Uterus (tissue), 4 donors: ENCODE data around the gene PIEZO2. TPM values are rescaled to one million over a fixed set of nuclear protein-coding genes. Genes with fewer than 3 reads are reported as not detected.
"Not testable (repeated sequence)": the region's sequence is repeated elsewhere in the genome, so short reads cannot be mapped to it uniquely, and the experiment has no call there.

ENCODE experiments used
- DNase-seq, 2 donors: peaks; one replicate each; pipeline ENCODE4 v3.0.0-alpha.2; 2019 to 2020
- H3K27ac ChIP-seq, 2 donors: fragments of 200-600 bp; sonication (generic); 1 replicate in 1 of 2; 2 replicates in 1 of 2; pipeline ENCODE4 v1.5.1; 2016 to 2018
- H3K27me3 ChIP-seq, 2 donors: fragments of 200-600 bp; sonication (generic); one replicate each; pipeline ENCODE4 v1.5.1; 2018 to 2019; ENCODE audit warnings: control low read depth in 1 of 2
- H3K36me3 ChIP-seq, 2 donors: fragments of 200-600 bp; sonication (generic); one replicate each; pipeline ENCODE4 v1.5.1; 2019; ENCODE audit warnings: control low read depth in 1 of 2
- H3K4me1 ChIP-seq, 2 donors: fragments of 200-600 bp; sonication (generic); one replicate each; pipeline ENCODE4 v1.5.1; 2018 to 2019; ENCODE audit warnings: control low read depth in 1 of 2
- H3K4me3 ChIP-seq, 2 donors: fragments of 200-600 bp; sonication (generic); 1 replicate in 1 of 2; 2 replicates in 1 of 2; pipeline ENCODE4 v1.5.1; 2018 to 2019; ENCODE audit warnings: mild to moderate bottlenecking in 1 of 2
- H3K9me3 ChIP-seq, 2 donors: fragments of 200-600 bp; sonication (generic); one replicate each; pipeline ENCODE4 v1.5.1; 2019; ENCODE audit warnings: control low read depth in 1 of 2
- CTCF ChIP-seq, 4 experiments: fragments of 200-600 bp in 2 of 4; fragments of 450-650 bp in 2 of 4; sonication (generic) in 2 of 4; IDR thresholded peaks; one replicate each; pipeline ENCODE4 v1.5.1; 2016 to 2019; ENCODE audit warnings: antibody characterized with exemption in 4 of 4, mild to moderate bottlenecking in 2 of 4, moderate library complexity in 1 of 4
- POLR2A ChIP-seq, 2 donors: fragments of 450-650 bp; IDR thresholded peaks; one replicate each; pipeline ENCODE4 v1.6.1; 2016; ENCODE audit warnings: antibody characterized with exemption in 2 of 2, mild to moderate bottlenecking in 1 of 2, moderate library complexity in 1 of 2
- intact Hi-C: fragments of 100-400 bp; cut with DNase I; formaldehyde crosslinking; loops from one replicate; pipeline ENCODE4 v1.15.1; 2023; ENCODE audit warnings: low total_unique reads
- total RNA-seq, 4 donors: library from RNA; depleted of rRNA in 3 of 4; stranded (reverse); fragments of >200 nt in 3 of 4; gene quantifications; one replicate each; pipeline versions ENCODE4 v1.1.0 to v1.2.4, GENCODE V29; 2014 to 2023
- donor health status: DM: yes; HTN: yes; CAD: no.

PIEZO2 gene
- total RNA-seq, 4 donors from 2014 or later: 1.8 to 42.8 (median 5.6) TPM

- Histone ChIP-seq H3K9me3 (no peaks in the 10 kb centered on the region), H3K36me3 (no peaks in the 10 kb centered on the region), H3K27ac (no peak overlapping the region), H3K27me3 (no peaks in the 10 kb centered on the region), H3K4me3 (no peak overlapping the region), H3K4me1 (no peaks in the 10 kb centered on the region)
- DNase-seq: no peak
- intact Hi-C loops: no loop called here
- TF ChIP-seq POLR2A (IDR thresholded peaks at IDR 0.05): no peak
- TF ChIP-seq CTCF (IDR thresholded peaks at IDR 0.05): no peak
Measured at GRCh38 chr18:10660179-10660884, 489.0 kb downstream of the PIEZO2 start.

- Histone ChIP-seq H3K4me3 (no peak overlapping the region), H3K4me1 (no peaks in the 10 kb centered on the region), H3K36me3 (no peaks in the 10 kb centered on the region), H3K27ac (no peak overlapping the region), H3K27me3 (no peaks in the 10 kb centered on the region), H3K9me3 (no peaks in the 10 kb centered on the region)
- DNase-seq: no peak
- TF ChIP-seq POLR2A (IDR thresholded peaks at IDR 0.05) (no peak), CTCF (IDR thresholded peaks at IDR 0.05) (no peak)
- intact Hi-C loops: no loop called here
Measured at GRCh38 chr18:10659594-10659993, 489.8 kb downstream of the PIEZO2 start.

GRCh38 chr18:10659000-10659399 lies 490.4 kb downstream of the PIEZO2 start:
- no peak for DNase-seq
- Histone ChIP-seq H3K4me1 (no peaks in the 10 kb centered on the region), H3K27me3 (no peaks in the 10 kb centered on the region), H3K27ac (no peak overlapping the region), H3K9me3 (no peaks in the 10 kb centered on the region), H3K36me3 (no peaks in the 10 kb centered on the region), H3K4me3 (no peak overlapping the region)
- TF ChIP-seq POLR2A (IDR thresholded peaks at IDR 0.05) (no peak), CTCF (IDR thresholded peaks at IDR 0.05) (no peak)
- intact Hi-C loops: no loop called here

- H3K27me3 ChIP-seq, H3K4me3 ChIP-seq, H3K4me1 ChIP-seq, intact Hi-C loops, H3K36me3 ChIP-seq, H3K27ac ChIP-seq, DNase-seq, H3K9me3 ChIP-seq: not testable (repeated sequence)
Measured at GRCh38 chr18:10644003-10644402, 505.4 kb downstream of the PIEZO2 start.

- intact Hi-C loops, H3K36me3 ChIP-seq, H3K4me3 ChIP-seq, H3K27ac ChIP-seq, H3K27me3 ChIP-seq, DNase-seq, H3K9me3 ChIP-seq, H3K4me1 ChIP-seq: not testable (repeated sequence)
Measured at GRCh38 chr18:10642915-10643524, 506.3 kb downstream of the PIEZO2 start.

- H3K4me1 ChIP-seq, H3K9me3 ChIP-seq, H3K36me3 ChIP-seq, H3K27ac ChIP-seq, H3K27me3 ChIP-seq, H3K4me3 ChIP-seq, DNase-seq, intact Hi-C loops: not testable (repeated sequence)
Measured at GRCh38 chr18:10638539-10638885, 510.9 kb downstream of the PIEZO2 start.

- H3K36me3 ChIP-seq, H3K27ac ChIP-seq, H3K4me3 ChIP-seq, intact Hi-C loops, H3K9me3 ChIP-seq, H3K4me1 ChIP-seq, H3K27me3 ChIP-seq, DNase-seq: not testable (repeated sequence)
Measured at GRCh38 chr18:10637858-10638538, 511.4 kb downstream of the PIEZO2 start.

- H3K9me3 ChIP-seq, DNase-seq, H3K27me3 ChIP-seq, intact Hi-C loops, H3K4me3 ChIP-seq, H3K4me1 ChIP-seq, H3K36me3 ChIP-seq, H3K27ac ChIP-seq: not testable (repeated sequence)
Measured at GRCh38 chr18:10629076-10629475, 520.3 kb downstream of the PIEZO2 start.

GRCh38 chr18:10626606-10627213 lies 522.7 kb downstream of the PIEZO2 start:
- H3K4me1 ChIP-seq, H3K36me3 ChIP-seq, H3K27me3 ChIP-seq, intact Hi-C loops, H3K27ac ChIP-seq, DNase-seq, H3K9me3 ChIP-seq, H3K4me3 ChIP-seq: not testable (repeated sequence)

GRCh38 chr18:10623606-10624005 lies 525.8 kb downstream of the PIEZO2 start:
- intact Hi-C loops, H3K27me3 ChIP-seq, DNase-seq, H3K4me3 ChIP-seq, H3K9me3 ChIP-seq, H3K4me1 ChIP-seq, H3K27ac ChIP-seq, H3K36me3 ChIP-seq: not testable (repeated sequence)
